Stimulated activated CD4-positive, alpha-beta T cell treated with anti-CD3 and anti-CD28 coated beads, TNF-alpha, amount 100 ng/mL, for 1 hour (primary cell): Measurements from ENCODE around the gene KIF23.
A peak's percentile ranks its signal among the peaks of the same experiment; 100 is the strongest.
"Not testable (repeated sequence)": the region's sequence is repeated elsewhere in the genome, so short reads cannot be mapped to it uniquely, and the experiment has no call there.

ENCODE experiments used
- DNase-seq, 3 donors: peaks; one replicate each; pipeline ENCODE4 v3.0.0-alpha.2; 2020; ENCODE audit warnings: low read depth in 3 of 3, low spot score in 1 of 3

The KIF23 gene

DNA sequence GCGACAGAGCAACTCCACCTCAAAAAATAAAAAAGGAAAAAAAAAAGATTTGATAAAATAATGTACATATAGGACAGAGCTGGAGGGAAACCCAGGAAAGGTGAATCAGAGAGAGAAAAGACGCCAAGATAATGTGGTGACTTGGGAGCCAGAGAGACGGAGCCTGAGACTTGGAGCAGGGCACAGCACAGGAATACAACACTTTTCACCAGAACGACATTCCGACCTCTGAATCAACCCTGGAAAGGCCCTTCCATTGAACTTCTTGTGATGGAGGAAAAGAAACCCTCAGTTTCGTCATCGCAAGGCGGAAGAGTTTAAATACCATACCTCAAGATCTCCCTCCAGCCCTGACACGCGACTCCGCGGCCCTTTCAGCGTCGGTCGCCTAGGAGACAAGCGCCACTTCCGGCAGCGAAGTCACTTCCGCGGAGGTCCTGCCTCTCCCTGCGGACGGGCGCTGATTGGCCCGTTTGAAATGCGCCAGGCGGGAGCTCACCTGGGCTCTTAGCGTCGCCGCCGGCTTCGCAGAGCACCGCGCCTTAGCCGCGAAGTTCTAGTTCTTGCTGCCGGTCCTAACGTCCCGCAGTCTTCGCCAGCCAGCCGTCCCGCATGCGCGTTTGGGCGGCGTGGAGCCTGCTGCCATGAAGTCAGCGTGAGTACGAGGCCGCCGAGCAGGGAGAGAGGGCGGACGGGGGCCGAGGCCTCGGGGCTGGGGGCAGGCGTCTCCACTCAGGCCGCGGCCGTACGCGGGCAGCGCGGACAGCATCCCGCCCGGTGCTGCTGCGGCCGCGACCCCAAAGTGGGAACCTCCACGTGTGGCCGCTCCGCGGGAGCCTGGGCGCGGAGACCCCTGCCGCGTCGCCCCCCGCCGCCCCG is at the start of gene KIF23:
TSS of gene KIF23 (plus strand) at position 528 of the 879 bp plus-strand sequence. CDS start at position 645, 117 bp downstream.
- peak; percentile 81 to 86 (median 81) for DNase-seq

GRCh38 chr15:69367236-69367635 is 46.9 kb upstream of the KIF23 start:
- no peak for DNase-seq

DNA sequence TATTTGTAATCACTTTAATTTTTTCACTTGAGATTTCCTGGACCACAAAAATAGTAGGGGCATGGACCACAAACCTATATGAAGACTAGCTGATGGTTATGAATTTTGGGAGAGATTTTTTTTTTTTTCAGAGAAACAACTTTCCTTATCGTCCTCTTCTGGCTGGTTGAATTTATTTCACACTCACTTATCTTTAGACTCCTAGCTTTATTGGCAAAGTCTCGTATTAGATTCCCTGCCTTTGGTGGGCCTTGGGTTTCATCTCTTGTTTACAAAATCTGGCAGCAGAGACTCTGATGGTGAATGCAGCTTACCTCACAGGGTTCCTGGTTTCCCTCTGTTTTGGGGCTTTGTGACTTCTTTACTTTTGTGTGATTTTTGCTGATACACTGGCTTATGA is 44.5 kb upstream of the KIF23 start:
- no peak for DNase-seq

GRCh38 chr15:69373406-69373805 is 40.7 kb upstream of the KIF23 start:
- no peak for DNase-seq

GRCh38 chr15:69375151-69375790 is 38.9 kb upstream of the KIF23 start:
- no peak for DNase-seq

DNA sequence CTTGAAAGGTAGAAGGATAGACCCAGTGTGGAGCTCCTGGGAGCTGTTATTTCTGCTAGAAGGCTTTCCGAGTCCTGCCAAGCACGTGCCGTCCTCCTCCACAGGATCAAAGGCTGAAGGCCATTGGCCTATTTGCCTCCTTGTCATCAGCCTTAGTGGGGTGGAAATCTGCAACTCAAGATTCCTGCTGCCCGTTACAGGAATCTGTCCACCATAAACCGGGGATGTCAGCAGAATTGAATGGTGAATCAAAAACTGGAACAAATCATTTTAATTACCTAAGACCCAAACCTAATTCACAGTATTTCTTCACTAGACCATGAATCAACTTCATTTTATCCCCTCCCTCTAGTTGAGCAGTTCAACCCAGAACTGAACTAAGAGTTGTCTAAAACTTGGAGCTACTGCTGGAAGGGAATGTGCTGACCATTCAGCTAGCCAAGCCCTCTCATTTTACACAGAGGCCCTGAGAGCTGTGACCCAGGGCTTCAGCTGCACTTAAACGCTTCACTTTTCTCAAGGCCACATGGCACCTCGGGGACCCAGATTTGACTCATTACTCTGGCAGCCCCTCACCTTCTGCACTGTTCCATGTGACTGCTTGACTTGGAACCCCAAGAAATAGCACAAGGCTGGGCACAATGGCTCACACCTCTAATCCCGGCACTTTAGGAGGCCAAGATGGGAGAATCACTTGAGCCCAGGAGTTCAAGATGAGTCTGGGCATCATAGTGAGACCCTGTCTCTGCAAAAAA is 36.8 kb upstream of the KIF23 start:
- no peak for DNase-seq

- DNase-seq, result no peak
Measured at GRCh38 chr15:69380100-69380725, 33.9 kb upstream of the KIF23 start.

DNA sequence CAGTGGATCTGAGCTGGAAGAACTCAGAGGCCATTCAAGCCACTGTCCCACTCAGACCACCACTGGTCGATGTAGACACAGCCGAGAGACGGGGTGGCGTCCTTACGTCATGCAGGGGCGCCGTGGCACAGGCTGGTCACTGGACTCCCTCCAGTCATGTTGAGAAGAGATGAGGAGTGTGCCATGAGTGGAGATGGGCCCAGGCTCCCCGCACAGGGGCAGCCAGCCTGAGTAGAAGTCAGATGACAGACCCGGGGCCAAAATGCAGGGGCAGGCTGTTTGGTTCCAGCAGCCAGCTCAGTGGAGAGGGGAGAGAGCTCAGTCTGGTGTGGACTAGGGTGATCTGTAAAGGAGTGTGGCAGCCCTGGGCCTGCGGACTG is 33.4 kb upstream of the KIF23 start:
- no peak for DNase-seq

DNA sequence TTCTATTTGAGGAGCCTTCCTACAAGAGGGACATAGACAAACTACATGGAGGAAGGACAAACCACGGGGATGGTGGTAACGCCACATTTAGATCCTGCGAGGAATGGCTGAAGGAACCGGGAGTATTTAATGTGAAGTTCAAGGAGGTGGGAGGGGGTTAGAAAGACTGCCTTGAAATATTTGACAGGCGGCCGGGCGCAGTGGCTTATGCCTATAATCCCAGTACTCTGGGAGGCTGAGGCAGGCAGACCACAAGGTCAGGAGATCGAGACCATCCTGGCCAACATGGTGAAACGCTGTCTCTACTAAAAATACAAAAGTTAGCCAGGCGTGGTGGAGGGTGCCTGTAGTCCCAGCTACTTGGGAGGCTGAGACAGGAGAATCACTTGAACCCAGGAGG is 32.0 kb upstream of the KIF23 start:
- DNase-seq, result not testable (repeated sequence)

- DNase-seq, result not testable (repeated sequence)
Measured at GRCh38 chr15:69384066-69384465, 30.1 kb upstream of the KIF23 start.

DNA sequence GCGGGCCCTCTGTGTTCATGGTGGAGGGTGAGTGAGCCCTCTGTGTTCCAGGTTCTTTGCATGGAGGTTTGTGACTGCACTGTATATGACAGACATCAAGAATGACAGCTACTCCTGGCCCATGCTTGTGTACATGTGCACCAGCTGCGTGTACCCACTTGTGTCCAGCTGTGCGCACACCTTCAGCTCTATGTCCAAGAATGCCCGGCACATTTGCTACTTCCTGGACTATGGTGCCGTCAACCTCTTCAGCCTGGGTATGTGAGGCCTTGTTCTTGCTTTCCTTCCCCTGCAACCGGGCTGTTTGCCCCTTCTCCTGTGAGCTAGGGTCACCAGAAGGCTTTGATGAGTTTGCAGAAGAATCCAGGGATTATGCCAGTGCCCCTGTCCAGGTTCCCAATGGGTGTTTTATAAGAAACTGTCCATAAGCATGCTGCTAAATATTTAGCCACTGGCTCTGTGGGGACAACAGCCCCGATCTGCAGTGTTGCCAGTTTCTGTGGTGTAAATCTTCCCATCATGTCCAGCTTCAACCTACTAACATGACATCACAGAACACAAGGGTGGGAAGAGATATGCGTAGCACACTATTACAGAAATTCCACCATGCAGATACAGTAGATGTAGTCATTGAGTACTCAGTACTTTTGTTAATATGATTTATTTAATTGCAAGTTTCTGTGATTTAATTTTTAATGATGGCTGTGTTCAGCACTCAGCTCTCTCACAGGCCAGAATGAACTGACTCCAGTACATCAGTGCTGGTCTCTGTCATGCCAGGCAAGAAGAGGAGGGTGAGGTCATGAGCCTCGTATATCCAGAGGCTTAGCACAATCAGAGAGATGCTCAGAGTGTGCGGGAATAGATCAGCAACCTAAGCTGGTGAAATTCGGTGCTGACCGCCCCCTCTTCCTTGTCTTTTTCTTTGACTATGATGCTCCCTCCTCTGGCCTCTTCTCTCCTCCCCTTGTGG is 29.2 kb upstream of the KIF23 start:
- DNase-seq, result no peak

GRCh38 chr15:69385831-69386230 is 28.3 kb upstream of the KIF23 start:
- no peak for DNase-seq

DNA sequence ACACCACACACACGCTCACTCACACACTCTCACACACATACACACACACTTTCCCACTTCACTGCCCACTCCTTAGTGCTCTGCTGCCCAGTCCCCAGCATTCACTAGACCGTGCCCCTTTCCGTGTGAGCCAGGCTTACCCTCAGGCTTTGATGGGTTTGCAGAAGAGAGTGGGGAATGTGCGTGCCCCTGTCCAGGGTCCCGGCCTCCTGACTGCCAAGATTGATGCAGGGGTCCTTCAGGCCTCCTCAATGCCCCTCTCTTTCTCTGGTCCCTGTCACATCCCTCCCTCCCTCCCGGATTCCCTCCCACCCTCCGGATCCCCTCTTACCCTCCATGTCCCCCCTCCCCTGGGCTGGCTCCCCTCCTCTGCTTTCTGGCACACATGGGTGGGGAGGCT is 27.9 kb upstream of the KIF23 start:
- no peak for DNase-seq

GRCh38 chr15:69388260-69388705 is 25.9 kb upstream of the KIF23 start:
- no peak for DNase-seq

GRCh38 chr15:69389426-69389825 is 24.7 kb upstream of the KIF23 start:
- DNase-seq, result no peak

- DNase-seq, result no peak
Measured at GRCh38 chr15:69390575-69390974, 23.6 kb upstream of the KIF23 start.

DNA sequence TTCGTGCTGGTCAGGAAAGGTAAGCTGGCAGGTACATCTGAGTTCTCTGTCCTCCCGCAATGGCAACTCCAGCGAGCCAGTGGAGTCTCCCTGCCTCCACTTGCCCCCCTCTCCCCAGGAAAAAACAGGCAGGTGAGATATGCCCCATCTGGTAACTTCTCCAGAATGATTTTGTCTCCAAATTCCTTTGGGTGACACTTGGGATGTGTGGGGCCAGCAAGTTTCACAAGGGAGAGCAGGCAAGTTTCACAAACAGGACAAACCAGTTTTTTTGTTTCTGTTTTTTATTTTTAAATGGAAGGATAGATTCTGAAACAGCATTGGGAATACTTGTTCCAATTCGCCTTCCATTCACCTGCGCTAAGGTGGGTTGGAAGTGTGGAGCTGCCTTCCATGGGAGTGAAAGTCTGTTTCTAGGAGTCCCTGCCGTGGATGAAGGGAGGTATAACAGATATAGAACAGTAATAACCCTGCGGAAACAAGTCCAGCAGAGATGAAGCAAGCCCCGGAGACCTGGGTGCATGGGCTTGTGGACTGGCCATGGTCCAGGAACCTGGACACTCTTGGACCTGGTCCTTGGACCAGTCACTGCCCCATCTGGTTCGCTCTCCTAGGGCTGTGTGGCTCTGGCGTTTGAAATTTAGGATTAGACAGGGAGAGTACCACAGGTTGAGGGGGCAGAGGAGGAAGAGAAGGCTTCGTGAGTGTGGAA is 22.9 kb upstream of the KIF23 start:
- DNase-seq, result no peak

GRCh38 chr15:69392352-69392751 is 21.8 kb upstream of the KIF23 start:
- no peak for DNase-seq

- DNase-seq, result no peak
Measured at GRCh38 chr15:69393831-69394491, 20.2 kb upstream of the KIF23 start.
